ENCODE results near the gene NPRL2.
A peak's percentile ranks its signal among the peaks of the same experiment; 100 is the strongest.

The NPRL2 gene

GRCh38 chr3:50347187-50347813 lies 3.3 kb downstream of the NPRL2 start:
- Histone ChIP-seq H3K9me2 (replicated peaks; ENCODE audit: insufficient read depth, low read length) (no peaks in the 10 kb centered on the region), H3K9ac (ENCODE audit: low read length) (no peak overlapping the region), H3K4me2 (ENCODE audit: low read depth, low read length) (no peak overlapping the region), H3K79me2 (ENCODE audit: low read length) (peaks cover 30% of the 10 kb centered on the region), H3K27ac (ENCODE audit: low read length) (no peak overlapping the region), H4K20me1 (ENCODE audit: insufficient read depth, low read length) (no peaks in the 10 kb centered on the region), H3K36me3 (replicated peaks; ENCODE audit: insufficient read depth, low read length) (no peaks in the 10 kb centered on the region), H2AFZ (ENCODE audit: low read length) (no peak overlapping the region), H3K4me1 (ENCODE audit: low read length) (peaks cover 23% of the 10 kb centered on the region; the same call in 1 of the 2 replicates), H3F3A (ENCODE audit: insufficient read depth, low read length) (0 out of 2 replicates have a peak, but pooled peaks cover 2% of the 10 kb centered on the region), H3K9me3 (replicated peaks; ENCODE audit: insufficient read depth, low read length) (no peaks in the 10 kb centered on the region), H3K27me3 (replicated peaks; ENCODE audit: insufficient read depth, low read length) (no peaks in the 10 kb centered on the region), H3K4me3 (ENCODE audit: low read length) (no peak overlapping the region)
- TF ChIP-seq EZH2phosphoT487 (IDR thresholded peaks at IDR 0.05; ENCODE audit: low read length) (no peak), CTCF (IDR thresholded peaks at IDR 0.05; ENCODE audit: low read length) (peak; percentile 55), EZH2 (optimal IDR thresholded peaks at IDR 0.05; ENCODE audit: low read depth, low read length) (no peak)
- peak; percentile 78 for DNase-seq

DNA sequence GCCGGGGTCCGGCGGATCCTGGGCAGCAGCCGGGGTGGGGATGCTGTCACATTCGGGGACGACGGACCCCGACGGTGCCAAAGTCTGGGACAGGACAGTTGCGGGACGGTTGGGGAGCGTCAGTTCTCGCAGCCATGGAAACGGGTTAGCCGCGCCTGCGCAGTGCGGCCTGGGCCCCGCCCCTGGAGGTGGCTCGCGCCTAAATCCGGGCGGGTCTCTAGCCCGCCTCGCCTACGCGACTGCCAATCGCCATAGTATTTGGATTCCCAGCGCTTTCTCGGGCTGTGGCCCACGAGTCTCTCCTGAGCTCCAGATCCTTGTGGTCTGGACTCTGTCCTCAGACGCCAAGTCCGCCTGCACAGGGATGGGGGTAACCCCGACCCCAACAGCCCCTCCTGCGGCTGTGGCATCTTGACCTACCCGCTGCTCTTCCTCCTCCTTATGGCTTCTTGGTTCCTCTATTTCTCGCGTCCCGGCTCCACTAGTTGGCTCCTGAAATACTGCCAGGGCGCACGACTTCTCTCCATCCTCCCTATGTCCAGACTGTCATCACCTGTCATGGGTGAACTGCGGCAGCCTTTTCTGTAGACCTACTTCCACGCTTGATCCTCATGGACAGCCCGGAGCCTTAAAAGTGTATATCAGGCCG lies 4.9 kb downstream of the NPRL2 start, which contains the start of gene ZMYND10:
TSS of gene ZMYND10 (minus strand) at position 147 of the 649 bp plus-strand sequence. CDS start 153 bp downstream, outside the sequence.
- no peaks in the 10 kb centered on the region for H3K9me3 ChIP-seq (replicated peaks; ENCODE audit: insufficient read depth, low read length)
- H3K79me2 ChIP-seq (ENCODE audit: low read length), result peaks cover 19% of the 10 kb centered on the region
- no peaks in the 10 kb centered on the region for H3K9me2 ChIP-seq (replicated peaks; ENCODE audit: insufficient read depth, low read length)
- 0 out of 2 replicates have a peak, but pooled peaks cover under 1% of the 10 kb centered on the region for H3K27me3 ChIP-seq (replicated peaks; ENCODE audit: insufficient read depth, low read length)
- H3K36me3 ChIP-seq (replicated peaks; ENCODE audit: insufficient read depth, low read length), result no peaks in the 10 kb centered on the region
- peak within 1 kb of the TSS; percentile 73 for H2AFZ ChIP-seq (ENCODE audit: low read length)
- peak within 1 kb of the TSS; percentile 61 for H3K4me3 ChIP-seq (ENCODE audit: low read length)
- no peaks in the 10 kb centered on the region for H4K20me1 ChIP-seq (ENCODE audit: insufficient read depth, low read length)
- DNase-seq, result peak; percentile 66
- H3K4me2 ChIP-seq (ENCODE audit: low read depth, low read length), result peak within 1 kb of the TSS; percentile 85
- no peak within 1 kb of the TSS for H3K27ac ChIP-seq (ENCODE audit: low read length)
- TF ChIP-seq EZH2 (optimal IDR thresholded peaks at IDR 0.05; ENCODE audit: low read depth, low read length) (no peak), EZH2phosphoT487 (IDR thresholded peaks at IDR 0.05; ENCODE audit: low read length) (no peak), CTCF (IDR thresholded peaks at IDR 0.05; ENCODE audit: low read length) (no peak)
- peaks cover 16% of the 10 kb centered on the region; the same call in 1 of the 2 replicates for H3K4me1 ChIP-seq (ENCODE audit: low read length)
- H3K9ac ChIP-seq (ENCODE audit: low read length), result peak within 1 kb of the TSS; percentile 36
- 0 out of 2 replicates have a peak, but pooled peaks cover 2% of the 10 kb centered on the region for H3F3A ChIP-seq (ENCODE audit: insufficient read depth, low read length)

DNA sequence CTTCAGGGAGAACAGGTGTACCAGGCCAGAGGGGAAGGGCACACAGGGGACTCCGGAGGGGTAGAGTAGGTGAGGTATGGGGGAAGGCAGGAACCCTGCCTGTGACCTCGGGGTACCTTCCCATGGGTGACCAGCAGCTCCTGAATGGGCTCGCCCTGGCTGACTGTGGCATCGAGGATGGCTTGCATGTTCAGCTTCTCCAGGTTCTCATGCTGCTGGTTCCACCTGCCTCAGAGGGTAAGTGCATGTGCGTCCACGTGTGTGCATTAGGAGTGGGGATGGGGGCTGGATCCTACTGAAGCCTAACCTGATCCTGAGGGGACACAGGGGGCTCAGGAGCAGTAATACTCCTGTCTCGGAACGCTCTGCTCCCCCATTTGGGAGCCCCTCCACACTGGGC lies 5.6 kb downstream of the NPRL2 start:
- peak overlapping the region; percentile 61 for H3K4me3 ChIP-seq (ENCODE audit: low read length)
- DNase-seq, result no peak
- H3K4me1 ChIP-seq (ENCODE audit: low read length), result peaks cover 16% of the 10 kb centered on the region; the same call in 1 of the 2 replicates
- no peak for TF ChIP-seq EZH2phosphoT487 (IDR thresholded peaks at IDR 0.05; ENCODE audit: low read length)
- no peak for TF ChIP-seq CTCF (IDR thresholded peaks at IDR 0.05; ENCODE audit: low read length)
- no peak for TF ChIP-seq EZH2 (optimal IDR thresholded peaks at IDR 0.05; ENCODE audit: low read depth, low read length)
- H3K27me3 ChIP-seq (replicated peaks; ENCODE audit: insufficient read depth, low read length), result peaks cover 7% of the 10 kb centered on the region; the same call in 1 of the 2 replicates
- H3K9me3 ChIP-seq (replicated peaks; ENCODE audit: insufficient read depth, low read length), result no peaks in the 10 kb centered on the region
- no peak overlapping the region for H3K27ac ChIP-seq (ENCODE audit: low read length)
- no peaks in the 10 kb centered on the region for H3K9me2 ChIP-seq (replicated peaks; ENCODE audit: insufficient read depth, low read length)
- H3K79me2 ChIP-seq (ENCODE audit: low read length), result peaks cover 14% of the 10 kb centered on the region
- H3K36me3 ChIP-seq (replicated peaks; ENCODE audit: insufficient read depth, low read length), result no peaks in the 10 kb centered on the region
- H3F3A ChIP-seq (ENCODE audit: insufficient read depth, low read length), result 0 out of 2 replicates have a peak, but pooled peaks cover 2% of the 10 kb centered on the region
- H3K4me2 ChIP-seq (ENCODE audit: low read depth, low read length), result peak overlapping the region; percentile 85
- peak overlapping the region; percentile 73 for H2AFZ ChIP-seq (ENCODE audit: low read length)
- H4K20me1 ChIP-seq (ENCODE audit: insufficient read depth, low read length), result no peaks in the 10 kb centered on the region
- H3K9ac ChIP-seq (ENCODE audit: low read length), result peak overlapping the region; percentile 36; the same call in 1 of the 2 replicates

Data from MM.1S (cell line).